Right lobe of liver (tissue), 6 donors: ENCODE measurements around the gene RGS9. TPM values are rescaled to one million over a fixed set of nuclear protein-coding genes. Genes with fewer than 3 reads are reported as not detected.

ENCODE experiments used
- ATAC-seq, 4 donors: fragments of 200-7000 bp; cut with Tn5 transposase; one replicate each; pipeline ENCODE4 v1.9.1; 2020; ENCODE audit warnings: mild to moderate bottlenecking in 4 of 4, moderate library complexity in 4 of 4
- DNase-seq, 3 donors: peaks; one replicate each; pipeline ENCODE4 v3.0.0-alpha.2; 2020
- H3K27ac ChIP-seq, 3 donors: fragments of 200-600 bp; one replicate each; pipeline ENCODE4 v1.8.0; 2022
- H3K27me3 ChIP-seq, 2 donors: fragments of 200-600 bp; one replicate each; pipeline ENCODE4 v1.8.0; 2022
- H3K36me3 ChIP-seq, 4 donors: fragments of 200-600 bp; sonication (generic) in 1 of 4; one replicate each; pipeline versions ENCODE4 v1.5.1 to v1.8.0; 2017 to 2022; ENCODE audit warnings: control low read depth in 1 of 4
- H3K4me1 ChIP-seq, 4 donors: fragments of 200-600 bp; sonication (generic) in 1 of 4; one replicate each; pipeline versions ENCODE4 v1.5.1 to v1.8.0; 2017 to 2022; ENCODE audit warnings: control low read depth in 1 of 4
- H3K4me3 ChIP-seq, 3 donors: fragments of 200-600 bp; one replicate each; pipeline ENCODE4 v1.8.0; 2022
- H3K9me3 ChIP-seq, 4 donors: fragments of 200-600 bp; sonication (generic) in 1 of 4; one replicate each; pipeline versions ENCODE4 v1.5.1 to v1.8.0; 2017 to 2022; ENCODE audit warnings: control low read depth in 1 of 4
- POLR2A ChIP-seq: fragments of 450-650 bp; IDR thresholded peaks from one replicate; pipeline ENCODE4 v1.6.1; 2017; ENCODE audit warnings: antibody characterized with exemption, mild to moderate bottlenecking
- WGBS: methylation state at CpG from one replicate; pipeline ENCODE4 v1.1.6; 2018; ENCODE audit warnings: low coverage, low lambda C conversion rate; ENCODE audit not compliant: insufficient coverage; ENCODE audit errors: missing lambda C conversion rate; 5-methylcytosine and 5-hydroxymethylcytosine counted together
- intact Hi-C, 2 donors: fragments of 100-400 bp; cut with DNase I; formaldehyde crosslinking; loops; one replicate each; pipeline versions ENCODE4 v1.11.2 to v1.14.1; 2022
- total RNA-seq, 6 experiments: library from RNA; depleted of rRNA in 2 of 6; stranded (reverse); fragments of >200 nt in 2 of 6; fragmentation: NEBNext Ultra II Directional in 3 of 6; extraction: Animal tissue kit (Norgen Biotek cat#: 25700) in 3 of 6; gene quantifications; one replicate each; pipeline versions ENCODE4 v1.1.0 to v1.2.4, GENCODE V29; 2016 to 2023
- TF ChIP-seq, protein P1 (sequence below), 4 donors: fragments of 200-600 bp in 3 of 4; fragments of 450-650 bp in 1 of 4; IDR thresholded peaks; one replicate each; pipeline versions ENCODE4 v1.5.1 to v1.8.0; 2016 to 2022; ENCODE audit warnings: antibody characterized with exemption in 4 of 4, mild to moderate bottlenecking in 2 of 4
- donor health status: DM: no; HTN: yes; CAD: no.
- donor health status: DM: no; HTN: no; CAD: no.
- donor health status: DM: no; HTN: no; CAD: no.
- donor health status: DM: no; HTN: yes; CAD: no.
- donor health status: DM: no; HTN: yes; CAD: no.

Gene RGS9
- total RNA-seq, 6 experiments from 2014 or later = 1.9 to 12.8 (median 5.7) TPM

DNA sequence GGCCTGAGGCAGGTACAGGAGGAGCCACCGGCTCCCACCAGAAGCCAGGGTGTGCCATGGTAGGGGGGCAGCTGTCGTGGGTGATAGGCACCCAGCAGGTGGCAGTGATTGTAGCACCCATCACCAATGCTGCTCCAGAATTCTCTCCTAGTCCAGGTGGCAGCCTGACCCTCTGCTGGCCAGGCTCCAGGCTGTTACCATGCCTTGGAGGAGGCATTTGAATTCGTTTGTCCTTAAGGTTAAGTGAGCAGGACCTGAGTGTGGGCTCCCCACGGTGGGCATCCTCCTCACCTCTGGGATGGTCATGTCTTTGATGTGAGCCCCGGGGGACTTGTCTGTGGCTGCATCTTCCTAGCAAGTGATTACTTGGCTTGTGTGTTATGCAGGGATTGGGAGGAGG, 59.4 kb downstream of the RGS9 start:
- no peak overlapping the region for H3K27ac ChIP-seq
- peaks cover 0 to 27% (median 11%) of the 10 kb centered on the region in 4 donors for H3K4me1 ChIP-seq
- whole genome bisulfite sequencing = no CpG with 5 or more reads among the region's 5 CpGs
- no peaks in the 10 kb centered on the region for H3K27me3 ChIP-seq
- ATAC-seq (no peak), DNase-seq (no peak)
- TF ChIP-seq POLR2A = no peak
- TF ChIP-seq, protein P1, sequence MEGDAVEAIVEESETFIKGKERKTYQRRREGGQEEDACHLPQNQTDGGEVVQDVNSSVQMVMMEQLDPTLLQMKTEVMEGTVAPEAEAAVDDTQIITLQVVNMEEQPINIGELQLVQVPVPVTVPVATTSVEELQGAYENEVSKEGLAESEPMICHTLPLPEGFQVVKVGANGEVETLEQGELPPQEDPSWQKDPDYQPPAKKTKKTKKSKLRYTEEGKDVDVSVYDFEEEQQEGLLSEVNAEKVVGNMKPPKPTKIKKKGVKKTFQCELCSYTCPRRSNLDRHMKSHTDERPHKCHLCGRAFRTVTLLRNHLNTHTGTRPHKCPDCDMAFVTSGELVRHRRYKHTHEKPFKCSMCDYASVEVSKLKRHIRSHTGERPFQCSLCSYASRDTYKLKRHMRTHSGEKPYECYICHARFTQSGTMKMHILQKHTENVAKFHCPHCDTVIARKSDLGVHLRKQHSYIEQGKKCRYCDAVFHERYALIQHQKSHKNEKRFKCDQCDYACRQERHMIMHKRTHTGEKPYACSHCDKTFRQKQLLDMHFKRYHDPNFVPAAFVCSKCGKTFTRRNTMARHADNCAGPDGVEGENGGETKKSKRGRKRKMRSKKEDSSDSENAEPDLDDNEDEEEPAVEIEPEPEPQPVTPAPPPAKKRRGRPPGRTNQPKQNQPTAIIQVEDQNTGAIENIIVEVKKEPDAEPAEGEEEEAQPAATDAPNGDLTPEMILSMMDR (IDR thresholded peaks at IDR 0.05) = no peak
- H3K9me3 ChIP-seq = no peaks in the 10 kb centered on the region
- no peak overlapping the region for H3K4me3 ChIP-seq
- intact Hi-C loops = no loop called here
- no peaks in the 10 kb centered on the region for H3K36me3 ChIP-seq

DNA sequence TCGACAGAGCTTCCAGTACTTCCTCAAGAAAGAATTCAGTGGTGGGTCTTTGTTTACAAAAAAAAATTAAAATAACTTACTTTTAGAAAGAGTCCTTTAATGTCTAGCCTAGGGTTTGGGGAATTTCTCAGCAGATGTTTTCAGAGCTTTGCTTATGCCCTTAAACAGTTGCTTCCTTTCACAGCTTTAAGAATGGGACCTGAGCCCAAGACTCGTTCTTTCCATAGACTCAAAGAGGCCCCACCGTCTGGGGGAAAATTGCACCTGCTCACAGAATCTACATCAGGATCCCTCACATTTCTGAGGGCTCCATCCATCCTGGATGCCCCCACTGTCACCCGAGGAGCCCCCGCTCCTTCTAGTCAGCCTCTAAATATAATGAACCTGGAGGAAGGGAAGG, 60.0 kb downstream of the RGS9 start:
- TF ChIP-seq POLR2A = no peak
- TF ChIP-seq, protein P1 (IDR thresholded peaks at IDR 0.05) = no peak
- Histone ChIP-seq H3K4me3 (no peak overlapping the region), H3K4me1 (peaks cover 0 to 26% (median 11%) of the 10 kb centered on the region in 4 donors), H3K36me3 (no peaks in the 10 kb centered on the region), H3K9me3 (no peaks in the 10 kb centered on the region), H3K27me3 (no peaks in the 10 kb centered on the region), H3K27ac (no peak overlapping the region)
- no peak for DNase-seq
- no peak for ATAC-seq
- intact Hi-C loops = no loop called here
- WGBS = 65% methylated on average over 4 of the region's 5 CpGs

DNA sequence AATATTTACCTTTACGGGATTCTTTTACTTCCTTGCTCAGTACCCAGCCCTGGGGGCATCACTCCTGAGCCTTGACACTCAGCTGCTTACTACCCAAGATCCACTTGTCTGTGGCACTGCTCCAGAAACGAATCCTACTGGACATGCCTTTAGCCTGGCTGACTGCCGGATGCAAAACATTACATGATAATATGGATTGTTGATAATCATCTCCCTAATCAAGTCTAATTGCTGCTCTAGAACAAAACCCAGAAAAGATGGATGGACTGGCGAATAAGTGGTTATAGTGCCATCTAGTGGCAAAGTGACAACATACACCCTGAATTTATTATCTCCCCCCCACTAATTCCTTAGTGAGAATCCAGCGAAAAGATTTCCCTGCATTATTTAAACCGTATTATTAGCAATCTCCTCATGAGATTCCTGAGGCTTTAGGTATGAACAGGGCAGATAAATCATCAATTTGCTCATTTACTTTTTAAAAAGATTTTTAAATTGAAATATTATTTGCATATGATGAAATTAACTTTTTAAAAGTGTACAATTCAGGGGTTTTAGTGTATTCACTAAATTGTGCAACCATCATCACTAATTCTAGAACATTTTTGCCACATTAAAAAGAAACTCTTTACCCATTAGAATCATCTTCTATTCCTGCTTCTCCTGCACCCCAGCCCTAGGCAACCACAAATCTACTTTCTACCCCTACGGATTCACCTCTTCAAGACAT, 61.6 kb downstream of the RGS9 start:
- Histone ChIP-seq H3K27me3 (no peaks in the 10 kb centered on the region), H3K4me3 (no peak overlapping the region), H3K27ac (no peak overlapping the region), H3K36me3 (no peaks in the 10 kb centered on the region), H3K4me1 (peaks cover 0 to 12% (median 6%) of the 10 kb centered on the region in 4 donors), H3K9me3 (no peaks in the 10 kb centered on the region)
- DNase-seq (no peak), ATAC-seq (peak; percentile 61 to 78 (median 74))
- intact Hi-C loops = no loop called here
- WGBS = 20% methylated on average over 7 of the region's 7 CpGs
- TF ChIP-seq, protein P1 (IDR thresholded peaks at IDR 0.05) = peak; percentile 72 to 89 (median 80)
- no peak for TF ChIP-seq POLR2A

DNA sequence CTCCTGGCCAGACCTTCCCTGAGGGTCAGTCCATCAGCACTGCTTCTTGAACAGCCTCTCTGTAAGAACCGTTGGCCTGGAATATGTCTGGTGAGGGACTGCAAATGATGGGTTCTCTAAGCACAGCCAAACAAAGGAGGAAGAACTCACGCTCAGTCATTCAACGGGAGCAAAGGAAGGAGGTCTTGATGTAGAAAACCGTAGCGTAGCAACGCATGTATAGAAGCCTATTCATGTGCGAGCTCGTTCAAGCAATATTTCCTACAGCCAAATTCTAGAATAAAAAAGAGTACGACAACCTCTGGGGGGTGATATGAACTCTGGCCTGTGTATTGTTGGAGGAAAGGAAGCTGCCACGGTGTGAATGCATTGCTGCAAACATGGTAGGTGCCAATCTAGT, 64.2 kb downstream of the RGS9 start:
- no peak for TF ChIP-seq POLR2A
- TF ChIP-seq, protein P1 (IDR thresholded peaks at IDR 0.05) = no peak
- H3K4me1 ChIP-seq = no peaks in the 10 kb centered on the region
- no peak overlapping the region for H3K27ac ChIP-seq
- ATAC-seq (no peak), DNase-seq (no peak)
- H3K4me3 ChIP-seq = no peak overlapping the region
- 80% methylated on average over 10 of the region's 10 CpGs for WGBS
- no peaks in the 10 kb centered on the region for H3K27me3 ChIP-seq
- no peaks in the 10 kb centered on the region for H3K9me3 ChIP-seq
- H3K36me3 ChIP-seq = no peaks in the 10 kb centered on the region
- intact Hi-C loops = no loop called here
